HG03066 (cell line): ENCODE results near the gene POTEI.
"Not testable (repeated sequence)": the region's sequence is repeated elsewhere in the genome, so short reads cannot be mapped to it uniquely, and the experiment has no call there.

Source experiments
- ATAC-seq: cut with Tn5 transposase; IDR thresholded peaks from one replicate; pipeline ENCODE4 v1.9.1; 2021; ENCODE audit warnings: low read depth; ENCODE audit not compliant: unreplicated experiment

Gene POTEI

GRCh38 chr2:130510807-130511746 is 1.9 kb upstream of the POTEI start:
- ATAC-seq: not testable (repeated sequence)

- ATAC-seq: not testable (repeated sequence)
These were observed 18.1 kb downstream of the POTEI start for GRCh38 chr2:130491073-130491472.

GRCh38 chr2:130455413-130455812 is 53.7 kb downstream of the POTEI start:
- ATAC-seq: not testable (repeated sequence)

GRCh38 chr2:130454712-130455083 is 54.4 kb downstream of the POTEI start:
- ATAC-seq: not testable (repeated sequence)

- not testable (repeated sequence) for ATAC-seq
These were observed 55.0 kb downstream of the POTEI start for GRCh38 chr2:130453955-130454711.

GRCh38 chr2:130452897-130453296 is 56.2 kb downstream of the POTEI start:
- ATAC-seq: not testable (repeated sequence)

- not testable (repeated sequence) for ATAC-seq
These were observed 57.3 kb downstream of the POTEI start for GRCh38 chr2:130451823-130452222.

GRCh38 chr2:130451278-130451677 is 57.9 kb downstream of the POTEI start:
- not testable (repeated sequence) for ATAC-seq

GRCh38 chr2:130450366-130450765 is 58.8 kb downstream of the POTEI start:
- ATAC-seq: not testable (repeated sequence)

GRCh38 chr2:130427631-130428030 is 81.5 kb downstream of the POTEI start:
- ATAC-seq: peak; percentile 77

GRCh38 chr2:130418845-130419244 is 90.3 kb downstream of the POTEI start:
- not testable (repeated sequence) for ATAC-seq

- not testable (repeated sequence) for ATAC-seq
These were observed 92.4 kb downstream of the POTEI start for GRCh38 chr2:130416693-130417092.
